ENCODE results near the gene STK40. TPM values are rescaled to one million over a fixed set of nuclear protein-coding genes. Genes with fewer than 3 reads are reported as not detected.
A peak's percentile ranks its signal among the peaks of the same experiment; 100 is the strongest.

STK40 gene
- total RNA-seq, 1 experiment from 2014 or later: 26.2 TPM

GRCh38 chr1:36304521-36304920, 81.2 kb downstream of the STK40 start:
- H3K4me3 Mint-ChIP-seq: no peak overlapping the region
- Histone ChIP-seq H3K4ac (ENCODE audit: low read depth, low read length) (no peak overlapping the region), H3K23ac (ENCODE audit: insufficient read length, low read depth, low read length) (no peak overlapping the region), H3K9ac (ENCODE audit: extremely low read depth, insufficient read length, low read length) (no peak overlapping the region), H2BK20ac (ENCODE audit: low read depth, low read length, poor library complexity, severe bottlenecking) (no peak overlapping the region), H3K14ac (ENCODE audit: insufficient read depth, low read length) (no peak overlapping the region), H4K91ac (ENCODE audit: insufficient read length, low read depth, low read length) (no peak overlapping the region), H4K5ac (ENCODE audit: insufficient read length, low read depth, low read length) (no peak overlapping the region), H3K79me2 (ENCODE audit: insufficient read depth, low read length) (no peaks in the 10 kb centered on the region), H3K27ac (ENCODE audit: insufficient read length, low read depth, low read length) (no peak overlapping the region), H2BK120ac (ENCODE audit: low read depth, low read length, poor library complexity, severe bottlenecking) (no peak overlapping the region), H4K20me1 (ENCODE audit: control insufficient read depth, insufficient read depth, insufficient read length) (no peaks in the 10 kb centered on the region), H3K18ac (ENCODE audit: insufficient read length, low read depth, low read length) (no peak overlapping the region), H3K56ac (ENCODE audit: insufficient read length, low read depth, low read length) (no peak overlapping the region), H3T11ph (ENCODE audit: low read length) (no peak overlapping the region), H2AFZ (ENCODE audit: low read length) (no peak overlapping the region), H4K8ac (replicated peaks; ENCODE audit: insufficient read length, low read depth, low read length) (no peak overlapping the region), H2BK12ac (ENCODE audit: insufficient read length, low read depth, low read length) (no peak overlapping the region), H2BK15ac (ENCODE audit: low read depth, low read length) (no peak overlapping the region), H3K4me2 (ENCODE audit: insufficient read depth, insufficient read length, low read length) (no peak overlapping the region), H3K9me3 (ENCODE audit: control insufficient read depth, low read depth, low read length) (no peaks in the 10 kb centered on the region), H3K27me3 (ENCODE audit: insufficient read depth, low read length) (no peaks in the 10 kb centered on the region), H3K79me1 (ENCODE audit: insufficient read depth, low read depth, low read length, poor library complexity, severe bottlenecking) (no peaks in the 10 kb centered on the region), H3K4me1 (ENCODE audit: insufficient read depth, low read length) (peaks cover 3% of the 10 kb centered on the region; the same call in 1 of the 2 replicates), H3K23me2 (ENCODE audit: insufficient read length, low read depth, low read length, poor library complexity, severe bottlenecking) (peaks cover 8% of the 10 kb centered on the region), H2AK5ac (ENCODE audit: insufficient read length, low read length) (no peak overlapping the region), H2BK5ac (ENCODE audit: insufficient read length, low read length) (no peak overlapping the region)
- peaks cover 16 to 22% of the 10 kb centered on the region in 2 experiments for H3K4me1 Mint-ChIP-seq
- H3K27ac Mint-ChIP-seq: peak overlapping the region in 2 of 3 experiments; percentile 35 to 66; a peak in 1 of 7 replicates
- peaks cover 33 to 67% (median 66%) of the 10 kb centered on the region in 3 experiments for H3K36me3 Mint-ChIP-seq (ENCODE audit: insufficient read depth in 1 of 3, low read depth in 3 of 3)
- no peaks in the 10 kb centered on the region for H3K9me3 Mint-ChIP-seq
- DNase-seq: no peak
- no CpG with 5 or more reads among the region's 7 CpGs for WGBS (ENCODE audit: extremely low coverage, insufficient read length, low lambda C conversion rate)
- no peaks in the 10 kb centered on the region; the same call in 1 of the 2 replicates for H3K27me3 Mint-ChIP-seq (ENCODE audit: low read depth)
- TF ChIP-seq CTCF (conservative IDR thresholded peaks at IDR 0.05): no peak

All from H9 (cell line).